Measurements from ENCODE around the gene GRIK2.

DNA sequence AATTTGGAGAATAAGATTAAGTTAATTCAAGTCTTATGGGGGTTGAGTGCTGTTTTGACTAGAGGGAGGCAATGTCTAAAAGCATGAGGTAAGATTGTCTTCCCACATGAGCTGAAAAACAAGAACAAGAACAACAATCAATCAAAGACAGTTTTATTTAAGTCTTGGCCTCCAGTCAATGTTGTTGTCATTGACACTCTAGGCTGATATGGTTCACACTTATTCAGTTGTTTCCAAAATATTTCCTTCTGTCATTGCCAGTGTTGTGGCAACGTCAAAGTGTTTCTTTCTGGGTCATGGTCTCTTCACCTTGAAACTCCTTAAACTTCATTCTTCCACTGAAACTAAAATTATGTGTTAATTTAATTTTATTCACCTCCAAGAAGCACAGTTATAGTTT lies 72.4 kb downstream of the GRIK2 start:
- TF ChIP-seq, protein P1, sequence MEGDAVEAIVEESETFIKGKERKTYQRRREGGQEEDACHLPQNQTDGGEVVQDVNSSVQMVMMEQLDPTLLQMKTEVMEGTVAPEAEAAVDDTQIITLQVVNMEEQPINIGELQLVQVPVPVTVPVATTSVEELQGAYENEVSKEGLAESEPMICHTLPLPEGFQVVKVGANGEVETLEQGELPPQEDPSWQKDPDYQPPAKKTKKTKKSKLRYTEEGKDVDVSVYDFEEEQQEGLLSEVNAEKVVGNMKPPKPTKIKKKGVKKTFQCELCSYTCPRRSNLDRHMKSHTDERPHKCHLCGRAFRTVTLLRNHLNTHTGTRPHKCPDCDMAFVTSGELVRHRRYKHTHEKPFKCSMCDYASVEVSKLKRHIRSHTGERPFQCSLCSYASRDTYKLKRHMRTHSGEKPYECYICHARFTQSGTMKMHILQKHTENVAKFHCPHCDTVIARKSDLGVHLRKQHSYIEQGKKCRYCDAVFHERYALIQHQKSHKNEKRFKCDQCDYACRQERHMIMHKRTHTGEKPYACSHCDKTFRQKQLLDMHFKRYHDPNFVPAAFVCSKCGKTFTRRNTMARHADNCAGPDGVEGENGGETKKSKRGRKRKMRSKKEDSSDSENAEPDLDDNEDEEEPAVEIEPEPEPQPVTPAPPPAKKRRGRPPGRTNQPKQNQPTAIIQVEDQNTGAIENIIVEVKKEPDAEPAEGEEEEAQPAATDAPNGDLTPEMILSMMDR (conservative IDR thresholded peaks at IDR 0.05 in 1 of 2, IDR thresholded peaks at IDR 0.05 in 1 of 2; ENCODE audit: extremely low read depth in 1 of 2, insufficient read depth in 1 of 2, low read depth in 1 of 2, low read length in 2 of 2): no peak
- no peak for TF ChIP-seq EZH2 (IDR thresholded peaks at IDR 0.05; ENCODE audit: borderline replicate concordance, low read length)

Measured in mammary epithelial cell (primary cell).